ENCODE results near the gene SMIM5.
"Not testable (repeated sequence)": the region's sequence is repeated elsewhere in the genome, so short reads cannot be mapped to it uniquely, and the experiment has no call there.

Gene SMIM5, protein sequence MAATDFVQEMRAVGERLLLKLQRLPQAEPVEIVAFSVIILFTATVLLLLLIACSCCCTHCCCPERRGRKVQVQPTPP

DNA sequence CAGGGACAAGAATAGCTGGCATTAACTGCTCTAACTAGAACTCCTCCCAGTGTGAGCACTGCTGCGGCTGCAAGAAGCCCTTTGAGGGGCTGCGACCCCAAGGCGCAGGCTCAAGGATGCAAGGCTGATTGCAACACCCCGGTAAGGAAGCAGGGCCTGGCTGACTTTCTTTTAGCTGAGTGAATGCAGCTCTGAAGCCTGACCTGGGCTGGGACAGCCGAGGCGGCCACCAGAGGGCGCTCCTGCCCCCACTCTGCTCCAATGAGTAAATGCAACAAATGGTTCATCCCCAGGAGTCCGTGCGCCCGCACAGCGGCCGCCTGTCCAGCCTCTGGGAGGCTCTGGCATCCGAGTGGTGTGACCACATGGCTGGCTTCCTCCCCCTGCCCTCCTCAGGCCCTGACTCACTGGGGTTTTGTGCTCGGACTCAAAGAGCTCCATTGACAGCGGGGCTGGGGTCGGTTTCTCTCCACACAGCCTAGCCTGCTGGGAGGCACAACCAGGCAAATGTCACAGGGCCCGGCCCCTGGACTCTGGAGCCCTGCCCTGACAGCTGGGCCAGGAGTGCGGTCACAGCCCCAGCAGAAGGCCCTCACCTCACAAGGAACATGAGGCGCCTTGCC lies at the start of gene SMIM5:
TSS of gene SMIM5 (plus strand) at position 572 of the 623 bp plus-strand sequence. CDS start 6,768 bp downstream, outside the sequence.
- DNase-seq: peak; percentile 79

DNA sequence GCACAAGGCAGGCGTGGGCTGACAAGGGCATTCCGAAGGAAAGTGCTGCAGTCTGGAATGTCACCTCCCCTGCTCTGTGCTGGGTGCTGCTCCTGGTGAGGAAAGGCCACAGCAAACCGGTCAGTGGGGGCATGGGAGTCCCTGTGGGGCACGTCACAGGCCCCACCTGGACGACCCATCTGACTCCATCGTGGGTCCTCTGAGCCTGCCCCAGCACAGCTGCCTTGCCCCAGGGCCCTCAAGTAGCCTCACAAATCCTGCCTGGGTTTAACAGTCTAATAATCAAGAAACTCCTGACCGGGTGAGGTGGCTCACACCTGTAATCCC lies 48.4 kb upstream of the SMIM5 start:
- DNase-seq: no peak

DNA sequence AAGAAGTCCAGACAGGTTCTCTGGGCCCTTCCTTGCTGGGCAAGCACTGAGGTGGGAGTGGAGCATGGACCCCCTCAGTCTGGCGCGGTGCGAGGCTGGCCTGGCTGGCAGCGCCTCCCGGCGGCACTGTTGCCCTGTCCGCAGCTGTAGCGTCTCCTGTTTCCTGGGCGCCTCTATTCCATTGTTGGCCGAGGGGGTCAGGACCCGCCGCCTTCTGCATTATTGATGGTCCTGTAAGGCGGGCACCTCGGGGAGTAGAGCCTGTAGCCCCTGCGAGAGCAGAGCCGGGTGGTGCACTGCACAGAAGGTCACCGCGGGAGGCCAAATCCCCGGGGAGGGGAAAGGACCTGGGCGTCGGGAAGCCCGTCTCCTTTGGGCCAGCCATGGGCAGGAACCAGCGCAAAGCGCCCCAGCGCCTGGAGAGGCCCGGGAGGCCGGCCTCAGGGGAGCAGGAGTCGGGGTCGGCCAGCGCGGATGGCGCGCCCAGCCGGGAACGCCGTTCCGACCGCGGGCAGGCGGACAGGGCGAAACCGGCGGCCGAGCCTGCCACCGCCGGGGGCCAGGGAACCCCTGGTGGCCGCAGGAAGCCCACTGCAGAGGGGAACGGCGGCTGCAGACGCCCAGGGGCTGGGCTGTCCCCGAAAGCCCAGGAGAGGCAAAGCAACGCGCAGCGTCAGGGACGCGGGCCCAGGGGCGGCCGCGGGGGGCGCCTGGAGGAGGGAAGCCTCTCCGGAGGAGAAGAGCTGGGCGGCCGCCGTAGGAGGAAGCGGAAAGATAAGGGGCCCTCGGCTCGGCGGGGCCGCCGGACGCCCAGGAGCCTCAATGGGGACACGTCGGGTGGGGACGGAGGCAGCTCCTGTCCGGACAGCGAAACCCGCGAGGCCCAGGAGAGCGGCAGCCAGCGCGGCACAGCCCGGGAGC lies 45.3 kb upstream of the SMIM5 start, which contains the start of gene MYO15B:
TSS of gene MYO15B (plus strand) at position 126 of the 921 bp plus-strand sequence. CDS start at position 384, 258 bp downstream.
- peak; percentile 55 to 77 for DNase-seq

DNA sequence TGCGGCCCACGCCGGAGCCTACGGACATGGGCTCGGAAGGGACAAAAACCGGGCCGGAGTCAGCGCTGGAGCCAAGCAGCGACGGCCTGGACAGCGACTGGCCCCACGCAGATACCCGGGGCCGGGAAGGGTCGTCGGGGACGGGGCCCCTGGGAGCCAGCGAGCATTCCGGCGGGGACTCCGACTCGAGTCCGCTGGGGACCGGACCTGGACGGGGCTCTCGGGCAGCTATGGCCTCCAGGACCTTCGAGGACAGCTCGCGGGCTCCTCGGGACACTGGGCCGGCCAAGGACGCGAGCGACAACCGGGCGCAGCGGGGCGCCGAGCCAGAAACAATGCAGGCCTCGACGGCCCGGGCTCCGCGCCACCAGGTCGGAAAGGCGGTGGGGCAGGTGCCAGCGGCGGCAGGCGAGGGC lies 44.6 kb upstream of the SMIM5 start:
- no peak for DNase-seq

DNA sequence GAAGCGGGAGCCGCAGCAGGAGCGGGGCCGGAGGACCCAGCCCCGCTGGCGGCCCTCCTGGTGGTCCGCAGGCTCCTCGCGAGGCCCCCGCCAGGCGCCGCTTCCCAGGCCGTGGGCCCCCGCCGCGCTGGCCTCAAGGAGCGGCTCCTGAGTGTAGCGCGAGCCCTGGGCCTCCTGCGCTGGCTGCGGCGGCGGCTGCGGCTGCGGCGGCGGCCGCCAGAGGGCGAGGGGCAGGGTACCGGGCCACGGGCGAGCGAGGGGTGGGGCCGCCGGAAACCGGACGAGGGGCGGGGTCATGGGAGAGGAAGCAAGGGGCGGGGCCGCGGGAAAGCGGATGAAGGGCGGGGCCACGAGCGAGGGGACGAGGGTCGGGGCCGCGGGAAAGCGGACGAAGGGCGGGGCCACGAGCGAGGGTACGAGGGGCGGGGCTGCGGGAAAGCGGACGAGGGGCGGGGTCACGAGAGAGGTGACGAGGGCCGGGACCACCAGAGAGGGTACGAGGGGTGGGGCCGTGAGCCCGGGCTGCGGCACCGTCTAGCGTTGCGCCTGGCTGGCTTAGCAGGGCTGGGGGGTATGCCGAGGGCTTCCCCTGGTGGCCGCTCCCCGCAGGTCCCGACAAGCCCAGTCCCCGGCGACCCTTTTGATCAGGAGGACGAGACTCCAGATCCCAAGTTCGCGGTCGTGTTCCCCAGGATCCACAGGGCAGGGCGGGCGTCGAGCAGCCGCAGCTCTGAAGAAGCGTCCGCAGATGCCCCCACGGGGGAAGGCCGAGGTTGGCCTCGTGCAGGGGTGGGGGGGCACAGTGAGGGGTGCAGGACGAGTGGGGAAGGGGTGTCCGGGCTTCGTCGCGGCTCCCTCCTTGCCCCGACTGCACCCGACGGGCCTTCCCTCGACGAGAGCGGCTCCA lies 44.0 kb upstream of the SMIM5 start:
- DNase-seq: peak; percentile 93 to 96

DNA sequence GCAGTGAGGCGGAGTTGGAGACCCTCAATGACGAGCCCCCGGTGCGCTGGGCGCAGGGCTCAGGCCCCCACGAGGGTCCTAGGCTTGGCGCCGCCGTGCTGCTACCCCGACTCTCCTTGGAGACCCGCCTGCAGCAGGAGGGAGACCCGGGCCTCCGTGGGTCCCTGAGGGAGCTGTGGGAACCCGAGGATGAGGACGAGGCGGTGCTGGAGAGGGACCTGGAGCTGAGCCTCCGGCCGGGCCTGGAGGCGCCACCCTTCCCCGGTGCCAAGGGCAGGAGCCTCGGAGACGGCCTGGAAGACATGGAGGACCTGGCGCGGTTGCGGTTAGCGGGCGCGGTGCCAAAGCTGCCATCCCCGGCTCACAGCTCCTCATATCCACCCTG lies 43.3 kb upstream of the SMIM5 start:
- DNase-seq: no peak

DNA sequence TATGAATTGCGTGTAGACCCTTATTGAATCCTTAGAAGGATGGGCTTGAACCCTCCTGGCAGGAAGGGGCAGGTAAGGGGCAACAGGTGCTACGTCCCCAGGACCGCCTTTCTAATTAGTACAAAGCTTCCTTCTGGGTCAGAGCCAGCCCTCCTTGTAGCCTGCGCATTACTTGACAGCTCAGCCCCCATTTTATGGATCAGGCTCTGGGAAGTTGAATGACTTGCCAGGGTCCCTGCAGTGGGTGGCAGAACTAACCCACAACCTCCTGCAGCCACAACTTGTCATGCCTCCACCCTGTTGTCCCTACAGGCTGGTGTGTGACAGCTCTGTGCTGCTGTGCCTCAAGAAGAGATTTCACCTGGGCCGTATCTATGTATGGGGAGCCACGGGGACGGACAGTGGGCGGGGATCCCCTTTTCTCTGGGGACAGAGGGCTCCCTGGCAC lies 42.9 kb upstream of the SMIM5 start:
- no peak for DNase-seq

DNA sequence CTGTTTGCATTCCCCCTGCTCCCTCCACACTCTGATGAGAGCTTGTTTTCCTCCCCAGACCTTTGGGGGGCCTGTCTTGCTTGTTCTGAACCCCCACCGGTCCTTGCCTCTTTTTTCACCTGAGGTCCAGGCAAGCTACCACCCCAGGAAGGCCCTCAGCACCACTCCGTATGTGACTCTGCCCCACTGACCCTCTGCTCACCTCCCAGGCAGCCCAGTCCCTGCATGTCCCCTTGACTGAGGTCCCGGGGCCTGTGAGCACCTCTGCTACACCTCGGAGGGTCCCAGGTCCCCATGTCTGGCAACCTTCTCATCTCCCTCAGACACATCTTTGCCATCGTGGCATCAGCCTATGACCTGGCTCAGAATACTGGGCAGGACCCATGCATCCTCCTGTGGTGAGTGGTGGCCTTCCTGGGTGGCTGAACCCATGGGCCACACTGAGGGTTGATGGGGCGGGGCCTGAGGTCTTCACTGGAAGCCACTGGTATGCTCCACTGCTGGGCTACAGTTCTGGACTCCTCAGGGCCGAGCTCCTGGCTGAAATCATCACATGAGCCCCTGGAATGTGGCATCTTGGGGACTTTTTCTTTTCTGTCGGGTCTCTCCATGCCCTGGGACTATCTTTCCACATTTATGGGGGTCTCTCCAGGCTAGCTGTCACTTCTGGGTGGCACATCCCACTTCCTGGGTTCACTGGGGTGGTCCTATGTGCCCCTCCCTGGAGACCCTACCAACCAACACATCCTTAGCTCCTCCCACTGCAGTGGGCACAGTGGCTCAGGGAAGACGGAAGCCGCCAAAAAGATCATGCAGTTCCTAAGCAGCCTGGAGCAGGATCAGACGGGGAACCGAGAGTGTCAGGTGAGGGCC lies 42.1 kb upstream of the SMIM5 start:
- no peak for DNase-seq

DNA sequence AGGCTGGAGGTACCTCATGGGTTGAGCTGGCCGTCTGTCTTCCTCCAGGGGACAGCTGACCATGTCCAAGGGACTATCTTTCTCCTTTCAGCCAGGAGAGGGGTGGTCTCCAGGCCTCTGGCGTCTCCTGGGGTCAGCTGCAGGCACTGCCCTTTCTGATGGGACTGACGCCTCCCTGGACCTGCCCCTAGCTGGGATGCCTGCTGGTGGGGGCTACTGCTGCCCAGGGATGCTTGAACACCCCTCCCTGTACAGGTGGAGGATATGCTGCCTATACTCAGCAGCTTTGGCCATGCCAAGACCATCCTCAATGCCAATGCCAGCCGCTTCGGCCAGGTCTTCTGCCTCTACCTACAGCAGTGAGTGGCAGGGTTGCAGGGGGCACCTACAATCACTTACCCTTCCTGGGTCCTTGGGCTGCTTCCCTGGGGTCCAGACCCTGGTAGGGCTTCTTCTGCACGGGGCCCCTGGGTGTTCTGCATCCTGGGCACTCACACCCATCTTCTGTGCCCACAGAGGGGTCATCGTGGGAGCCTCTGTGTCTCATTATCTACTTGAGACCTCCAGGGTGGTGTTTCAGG lies 41.4 kb upstream of the SMIM5 start:
- no peak for DNase-seq

DNA sequence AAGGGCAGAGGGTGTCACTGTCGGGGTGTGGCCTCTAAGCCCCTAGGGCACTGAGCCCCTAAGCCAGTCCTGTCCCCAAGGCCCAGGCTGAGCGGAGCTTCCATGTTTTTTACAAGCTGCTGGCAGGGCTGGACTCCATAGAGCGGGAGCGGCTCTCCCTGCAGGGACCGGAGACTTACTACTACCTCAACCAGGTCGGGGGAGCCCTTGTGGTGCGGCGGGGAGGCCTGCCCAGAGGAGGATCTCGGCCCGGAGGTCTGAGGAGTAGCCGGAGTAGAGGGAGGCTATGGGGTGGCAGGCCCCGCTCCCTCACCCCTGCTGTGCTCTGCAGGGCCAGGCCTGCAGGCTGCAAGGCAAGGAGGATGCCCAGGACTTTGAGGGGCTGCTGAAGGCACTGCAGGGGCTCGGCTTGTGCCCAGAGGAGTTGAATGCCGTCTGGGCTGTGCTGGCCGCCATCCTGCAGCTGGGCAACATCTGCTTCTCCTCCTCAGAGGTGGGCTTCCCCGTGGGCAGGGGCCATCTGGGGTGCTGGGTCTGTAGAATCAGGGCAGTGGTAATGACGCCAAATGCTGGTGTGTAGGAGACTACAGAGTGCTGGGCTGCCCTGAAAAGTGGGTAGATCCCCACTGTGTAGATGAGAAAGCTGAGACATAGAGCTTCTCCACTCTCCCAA lies 40.8 kb upstream of the SMIM5 start:
- DNase-seq: no peak

DNA sequence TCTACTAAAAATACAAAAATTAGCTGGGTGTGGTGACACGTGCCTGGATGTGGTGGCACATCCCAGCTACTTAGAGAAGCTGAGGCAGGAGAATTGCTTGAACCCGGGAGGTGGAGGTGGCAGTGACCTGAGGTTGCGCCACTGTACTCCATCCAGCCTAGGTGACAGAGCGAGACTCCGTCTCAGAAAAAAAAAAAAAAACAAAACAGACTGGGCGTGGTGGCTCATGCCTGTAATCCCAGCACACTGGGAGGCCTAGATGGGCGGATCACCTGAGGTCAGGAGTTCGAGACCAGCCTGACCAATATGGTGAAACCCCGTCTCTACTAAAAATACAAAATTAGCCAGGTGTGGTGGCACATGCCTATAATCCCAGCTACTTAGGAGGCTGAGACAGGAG lies 39.8 kb upstream of the SMIM5 start:
- DNase-seq: not testable (repeated sequence)

DNA sequence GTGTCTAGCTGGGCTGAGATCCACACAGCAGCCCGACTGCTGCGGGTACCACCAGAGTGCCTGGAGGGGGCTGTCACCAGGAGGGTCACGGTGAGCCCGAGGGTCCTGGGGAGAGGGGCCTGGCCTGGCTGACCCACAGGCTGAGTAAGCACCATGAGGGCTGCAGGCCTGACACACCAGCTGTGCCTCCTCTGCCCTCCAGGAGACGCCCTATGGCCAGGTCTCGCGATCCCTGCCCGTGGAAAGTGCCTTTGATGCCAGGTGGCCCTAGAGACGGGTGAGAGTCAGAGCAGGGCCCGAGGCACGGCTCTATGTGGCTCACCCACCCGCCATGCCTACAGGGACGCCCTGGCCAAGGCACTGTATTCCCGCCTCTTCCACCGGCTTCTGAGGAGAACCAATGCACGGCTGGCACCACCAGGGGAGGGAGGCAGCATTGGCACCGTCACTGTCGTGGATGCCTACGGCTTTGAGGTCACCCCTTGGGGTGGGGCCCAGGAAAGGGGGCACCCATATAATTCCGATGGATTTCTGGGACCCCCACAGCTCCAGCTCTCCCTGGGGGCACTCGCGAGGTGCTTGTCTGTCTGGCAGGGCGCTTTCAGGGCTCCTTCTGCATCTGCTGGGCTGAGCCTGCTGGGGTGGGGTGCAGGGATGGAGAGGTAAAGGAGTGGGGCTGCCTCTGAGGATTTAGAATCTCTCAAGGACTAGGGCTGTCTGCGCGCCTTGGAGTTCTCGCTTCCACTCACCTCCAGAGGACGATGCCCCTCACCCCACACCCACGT lies 38.5 kb upstream of the SMIM5 start:
- DNase-seq: no peak

DNA sequence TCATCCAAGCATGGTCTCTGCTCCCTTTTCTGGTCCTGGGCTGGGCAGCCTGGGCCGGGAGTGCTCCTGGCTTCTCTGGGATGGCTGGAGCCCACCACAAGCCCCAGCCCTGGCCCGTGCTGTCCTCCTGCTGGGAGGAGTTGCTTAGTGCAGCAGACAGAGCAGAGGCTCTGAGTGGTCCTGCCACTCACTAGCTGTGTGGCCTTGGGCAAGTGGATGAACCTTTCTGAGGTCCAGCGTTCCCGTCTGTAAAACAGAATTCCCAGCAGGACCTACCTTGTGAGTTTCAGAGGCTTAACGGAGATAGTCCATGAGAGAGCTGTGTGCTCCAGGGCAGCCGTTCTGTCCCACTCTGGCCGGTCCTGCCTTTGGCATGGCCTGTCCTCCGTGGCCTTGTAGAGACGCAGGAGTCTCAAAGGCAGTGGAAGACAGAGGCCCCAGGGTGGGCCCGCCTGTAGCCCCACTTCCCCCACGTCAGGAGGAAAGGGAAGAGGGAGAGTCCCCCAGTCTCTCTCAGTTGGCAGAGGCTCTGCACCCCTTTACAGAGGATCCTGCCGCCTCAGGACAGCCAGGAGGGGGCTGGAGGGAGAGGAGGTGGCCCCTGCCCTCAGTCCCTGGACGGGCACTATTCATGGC lies 37.8 kb upstream of the SMIM5 start:
- DNase-seq: no peak

DNA sequence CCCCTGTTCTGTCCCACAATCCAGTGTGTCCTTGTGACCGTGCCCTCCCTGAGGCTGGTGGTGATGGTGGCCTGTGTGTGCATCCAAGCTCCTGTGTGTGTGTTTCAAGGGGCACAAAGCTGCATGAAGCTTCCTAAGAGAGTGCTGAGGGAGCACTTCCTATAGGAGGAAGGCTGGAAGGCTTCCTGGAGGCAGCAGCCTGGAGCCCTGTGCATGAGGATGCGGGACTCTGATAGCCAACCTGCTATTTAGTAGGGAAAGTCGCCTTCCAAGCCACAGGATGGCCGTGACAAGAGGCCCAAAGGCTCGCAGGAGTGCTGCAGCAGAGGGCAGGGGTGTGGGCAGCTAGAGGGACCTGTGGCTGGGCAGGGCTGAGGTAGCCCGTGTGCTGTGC lies 37.3 kb upstream of the SMIM5 start:
- no peak for DNase-seq

DNA sequence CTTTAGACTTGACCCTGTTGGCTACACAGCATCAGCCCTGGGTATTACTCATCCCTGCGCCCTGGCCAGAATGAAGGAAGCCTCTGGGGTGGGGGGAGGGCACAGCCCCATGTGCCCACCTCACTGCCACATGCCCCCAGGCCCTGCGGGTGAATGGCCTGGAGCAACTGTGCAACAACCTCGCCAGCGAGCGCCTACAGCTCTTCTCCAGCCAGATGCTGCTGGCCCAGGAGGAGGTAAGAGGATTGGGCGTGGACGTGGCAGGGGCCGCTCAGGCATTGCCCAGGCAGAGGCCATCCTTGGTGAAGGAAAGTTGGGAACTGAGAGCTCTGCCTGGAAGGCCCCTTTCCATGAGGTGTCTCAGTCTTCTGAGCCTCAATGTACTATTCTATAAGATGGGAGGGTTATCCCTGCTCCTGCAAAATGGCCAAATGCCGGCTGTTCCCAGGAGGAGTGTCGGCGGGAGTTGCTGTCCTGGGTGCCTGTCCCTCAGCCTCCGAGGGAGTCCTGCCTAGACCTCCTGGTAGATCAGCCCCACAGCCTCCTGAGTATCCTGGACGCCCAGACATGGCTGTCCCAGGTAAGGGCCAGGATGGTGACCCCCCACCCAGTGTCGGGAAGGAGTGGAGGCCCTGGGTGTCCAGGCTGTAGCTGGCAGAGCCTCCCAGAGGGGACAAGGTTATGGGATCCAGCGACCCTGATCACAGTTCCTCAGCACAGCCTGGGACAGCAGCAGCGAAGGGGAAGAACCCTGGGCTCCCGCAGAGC lies 36.7 kb upstream of the SMIM5 start:
- DNase-seq: no peak

DNA sequence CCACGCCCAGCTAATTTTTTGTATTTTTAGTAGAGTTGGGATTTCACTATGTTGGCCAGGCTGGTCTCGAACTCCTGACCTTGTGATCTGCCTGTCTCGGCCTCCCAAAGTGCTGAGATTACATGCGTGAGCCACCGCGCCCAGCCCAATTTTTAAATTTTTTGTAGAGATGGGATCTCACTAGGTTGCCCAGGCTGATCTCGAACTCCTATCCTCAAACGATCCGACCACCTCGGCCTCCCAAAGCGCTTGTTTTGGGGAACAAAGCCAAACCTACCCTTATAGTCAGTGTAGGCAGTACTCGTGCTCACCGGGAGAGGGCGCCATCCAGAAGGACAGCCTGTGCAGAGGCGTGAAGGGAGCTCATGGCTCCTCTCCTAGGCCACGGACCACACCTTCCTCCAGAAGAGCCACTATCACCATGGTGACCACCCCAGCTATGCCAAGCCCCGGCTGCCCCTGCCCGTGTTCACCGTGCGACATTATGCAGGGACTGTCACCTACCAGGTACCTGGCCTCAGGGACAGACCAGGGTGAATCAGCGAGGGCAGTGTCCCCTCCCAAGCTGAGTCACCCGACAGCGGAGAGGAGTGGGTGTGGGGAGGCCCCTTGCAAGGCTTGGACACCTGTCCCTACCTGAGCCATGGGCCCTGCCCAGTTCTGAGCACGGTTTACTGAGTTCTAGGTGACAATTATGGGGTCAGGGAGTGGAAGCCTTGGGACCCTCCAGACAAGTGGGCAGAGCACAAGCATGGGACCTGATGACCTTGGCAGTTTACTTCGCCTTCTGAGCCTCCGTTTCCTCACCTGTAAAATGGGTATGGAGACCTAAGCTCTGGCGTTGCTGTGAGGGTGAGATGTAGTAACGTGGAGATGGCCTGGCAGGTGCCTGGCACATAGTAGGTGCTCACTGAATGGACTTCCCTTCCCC lies 31.9 kb upstream of the SMIM5 start:
- DNase-seq: peak; percentile 56 to 63

DNA sequence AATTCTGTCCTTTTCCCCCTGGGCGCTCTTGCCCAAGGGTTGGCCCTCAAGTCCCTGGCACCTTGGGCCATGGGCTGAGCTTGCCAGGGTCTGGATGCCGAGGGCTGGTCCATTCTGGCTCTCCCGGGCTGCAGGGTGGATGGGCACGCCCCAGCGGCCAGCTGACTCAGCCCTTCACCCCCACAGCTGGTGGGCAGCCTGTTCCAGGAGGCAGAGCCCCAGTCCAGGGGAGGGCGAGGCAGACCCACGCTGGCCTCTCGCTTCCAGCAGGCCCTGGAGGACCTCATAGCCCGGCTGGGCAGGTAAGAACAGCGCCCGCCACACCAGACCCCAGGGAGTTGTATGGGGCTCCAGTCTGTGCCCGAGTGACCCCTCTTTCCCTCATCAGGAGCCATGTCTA lies 30.6 kb upstream of the SMIM5 start:
- no peak for DNase-seq

DNA sequence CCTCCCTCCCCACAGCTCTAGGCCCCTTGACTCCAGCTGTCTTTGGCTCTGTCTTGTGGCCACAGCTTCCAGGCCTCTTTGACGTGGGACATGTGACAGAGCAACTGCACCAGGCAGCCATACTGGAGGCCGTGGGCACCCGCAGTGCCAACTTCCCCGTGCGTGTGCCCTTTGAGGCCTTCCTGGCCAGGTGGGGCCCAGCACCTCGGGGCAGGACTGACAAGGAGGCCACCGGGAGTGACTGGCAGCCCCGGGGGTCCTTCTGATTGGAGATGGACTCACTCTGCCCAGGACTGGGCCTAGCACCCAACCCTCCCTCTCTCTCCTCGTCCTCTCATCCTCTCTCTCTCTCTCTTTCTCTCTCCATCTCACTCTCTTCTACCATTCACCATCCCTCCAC lies 30.1 kb upstream of the SMIM5 start:
- DNase-seq: no peak

Data from CD4-positive, alpha-beta T cell treated with Interleukin-1 beta for 1 hour (primary cell).